NCI-H446 (cell line): Measurements from ENCODE around the gene ZKSCAN3.
"Not testable (repeated sequence)": the region's sequence is repeated elsewhere in the genome, so short reads cannot be mapped to it uniquely, and the experiment has no call there.

Source experiments
- DNase-seq, 2 experiments: peaks; one replicate each; lab custom pipeline; 2025; lab: John Stamatoyannopoulos, UW

Gene ZKSCAN3

DNA sequence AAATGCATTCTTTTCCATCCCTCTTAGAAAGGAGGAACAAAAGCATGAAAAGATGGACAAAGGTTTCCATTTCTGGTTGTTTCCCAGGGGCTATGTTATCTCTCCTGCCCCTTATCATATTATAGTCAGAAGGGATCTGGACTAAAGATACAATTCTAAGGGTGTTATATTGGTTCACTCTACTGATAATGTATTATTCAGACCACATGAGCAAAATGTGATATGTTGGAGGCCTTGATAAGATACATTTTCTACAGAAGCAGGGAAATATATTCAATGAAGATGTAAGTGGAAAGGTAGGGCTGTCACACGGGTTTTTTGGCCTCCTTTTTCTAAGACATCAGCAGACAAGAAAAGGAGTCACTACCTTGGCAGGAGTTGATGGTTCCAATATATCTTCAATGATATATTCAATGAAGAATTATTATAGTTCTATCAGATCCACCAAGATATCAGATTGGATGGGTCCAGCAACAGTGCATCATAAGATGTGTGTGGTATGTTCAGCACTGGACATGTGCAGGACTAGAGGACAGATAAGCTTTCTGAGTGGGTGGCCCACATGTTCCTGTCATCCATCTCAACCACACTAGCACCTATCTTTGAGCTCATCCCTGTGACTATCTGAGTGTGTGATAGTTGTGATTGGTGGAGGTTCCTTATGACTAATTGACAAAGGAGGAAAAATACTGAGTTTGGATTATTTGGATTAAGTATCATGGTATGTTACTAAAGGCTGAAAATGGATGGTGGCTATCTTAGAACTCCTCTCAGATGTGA, 5.7 kb upstream of the ZKSCAN3 start:
- no peak for DNase-seq

DNA sequence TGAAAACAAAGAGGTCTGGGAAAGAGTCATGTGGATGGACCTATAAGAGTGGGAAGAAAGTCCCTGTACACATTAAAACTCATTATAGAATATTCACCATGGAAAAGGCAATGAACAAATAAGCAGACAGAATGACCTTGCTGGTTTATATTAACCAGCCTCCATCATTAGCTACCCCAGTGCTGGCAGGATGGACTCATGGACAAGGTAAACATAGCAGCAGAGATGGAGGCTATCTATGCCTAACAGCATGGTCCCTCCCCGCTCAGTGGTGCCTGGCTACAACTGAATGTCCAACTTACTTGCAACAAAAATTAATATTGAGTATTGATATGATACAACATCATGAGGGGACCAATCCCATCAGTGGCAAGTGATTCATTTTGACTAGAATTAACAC, 4.5 kb upstream of the ZKSCAN3 start:
- no peak for DNase-seq

DNA sequence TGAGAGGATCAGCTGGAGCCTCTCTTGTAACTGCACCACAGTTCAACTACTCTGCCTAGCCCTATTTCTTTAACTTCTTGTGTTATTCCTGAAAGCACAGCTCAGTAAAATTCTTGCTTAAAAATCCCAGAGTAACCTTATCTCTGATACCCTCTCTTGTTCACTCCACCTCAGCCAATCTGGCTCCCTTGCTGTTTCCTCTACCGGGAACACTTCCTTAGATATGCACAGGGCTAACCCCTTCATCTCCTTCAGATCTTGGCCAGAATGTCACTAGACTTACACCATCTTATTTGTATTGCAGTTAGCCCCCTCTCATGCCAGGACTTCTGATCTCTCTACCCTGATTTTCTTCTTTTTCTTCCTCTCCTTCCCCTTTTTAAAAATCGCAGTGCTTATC, 2.6 kb upstream of the ZKSCAN3 start:
- no peak for DNase-seq

DNA sequence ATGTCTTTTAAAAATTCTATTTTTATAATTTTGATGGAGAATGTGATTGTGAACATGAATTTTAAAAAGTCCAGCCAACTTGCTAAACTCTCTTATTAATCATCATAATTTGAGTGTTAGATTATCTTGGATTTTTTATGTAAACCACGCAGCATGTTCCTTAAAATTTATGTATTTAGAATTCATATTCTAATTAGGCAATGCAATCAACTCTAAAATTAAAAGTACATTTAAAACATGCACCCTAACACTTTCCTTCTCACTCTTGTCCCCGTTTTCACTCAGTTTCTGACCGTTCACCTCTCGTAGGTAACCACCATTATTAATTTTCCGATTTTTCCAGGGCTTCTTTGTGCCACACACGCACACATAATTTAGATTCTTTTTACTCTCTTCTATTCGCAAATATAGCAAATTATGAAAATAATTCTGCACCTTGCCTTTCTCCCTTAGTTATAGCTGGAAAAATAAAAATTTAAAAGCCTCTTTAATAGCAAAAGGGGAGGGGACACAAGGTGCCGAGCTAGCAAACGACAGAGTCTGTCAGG, 329 bp upstream of the ZKSCAN3 start:
- no peak for DNase-seq

DNA sequence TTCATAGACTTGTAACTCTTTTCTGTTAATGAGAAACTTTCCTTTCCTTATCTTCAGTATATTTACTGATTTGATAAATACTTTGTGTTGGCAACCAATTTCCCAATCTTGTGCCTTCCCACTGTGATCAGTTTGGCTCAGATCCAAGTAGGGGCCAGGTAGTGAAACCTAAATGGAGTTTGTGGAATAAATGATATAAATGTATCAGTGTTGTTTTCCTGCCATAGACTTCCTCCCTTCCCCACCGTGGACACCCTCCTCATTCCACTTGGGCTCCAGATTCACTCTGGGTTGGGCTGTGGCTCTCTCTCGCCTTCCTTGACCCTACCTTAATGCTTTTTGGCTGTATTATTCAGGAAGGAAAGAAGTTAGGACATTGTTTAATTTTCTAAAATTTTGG, 1.3 kb downstream of the ZKSCAN3 start:
- DNase-seq: no peak

DNA sequence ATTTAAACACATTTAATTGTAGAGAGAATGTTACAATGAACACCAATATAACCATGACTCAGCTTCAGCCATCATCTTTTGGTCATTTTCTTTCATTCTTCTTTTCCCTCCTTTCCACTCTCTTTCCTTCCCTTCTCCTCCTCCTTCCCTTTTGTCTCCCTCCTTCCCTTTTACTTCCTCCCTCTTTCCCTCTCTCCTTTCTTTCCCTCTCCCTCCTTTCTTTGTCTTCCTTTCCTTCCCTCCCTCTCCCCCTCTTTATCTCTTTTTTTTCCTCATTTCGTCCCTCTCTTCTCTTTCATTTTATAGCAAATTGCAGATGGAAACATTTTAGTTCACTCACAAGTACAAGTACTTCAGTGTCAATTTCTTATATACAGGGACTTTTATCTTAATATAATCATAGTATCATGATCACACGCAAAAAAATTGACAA, 1.8 kb downstream of the ZKSCAN3 start:
- DNase-seq: no peak

DNA sequence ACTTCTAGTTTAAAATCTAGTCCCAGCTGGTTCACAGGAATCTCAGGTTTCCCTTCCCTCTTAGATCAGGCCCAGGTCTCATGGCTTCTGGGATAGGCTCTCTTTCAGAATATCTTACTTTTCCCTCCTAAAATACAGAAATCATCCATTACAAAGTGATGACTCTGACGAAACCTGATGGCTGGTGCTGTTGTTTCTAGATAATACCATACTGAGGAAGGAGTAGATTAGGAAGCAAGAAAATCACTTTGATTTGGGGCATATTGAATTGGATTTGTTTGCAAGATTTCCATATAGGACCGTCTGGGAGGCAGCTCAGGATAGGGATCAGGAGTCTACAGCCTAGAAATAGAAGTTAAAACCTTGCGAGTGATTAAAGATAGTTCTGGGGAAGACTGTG, 3.6 kb downstream of the ZKSCAN3 start:
- no peak for DNase-seq

DNA sequence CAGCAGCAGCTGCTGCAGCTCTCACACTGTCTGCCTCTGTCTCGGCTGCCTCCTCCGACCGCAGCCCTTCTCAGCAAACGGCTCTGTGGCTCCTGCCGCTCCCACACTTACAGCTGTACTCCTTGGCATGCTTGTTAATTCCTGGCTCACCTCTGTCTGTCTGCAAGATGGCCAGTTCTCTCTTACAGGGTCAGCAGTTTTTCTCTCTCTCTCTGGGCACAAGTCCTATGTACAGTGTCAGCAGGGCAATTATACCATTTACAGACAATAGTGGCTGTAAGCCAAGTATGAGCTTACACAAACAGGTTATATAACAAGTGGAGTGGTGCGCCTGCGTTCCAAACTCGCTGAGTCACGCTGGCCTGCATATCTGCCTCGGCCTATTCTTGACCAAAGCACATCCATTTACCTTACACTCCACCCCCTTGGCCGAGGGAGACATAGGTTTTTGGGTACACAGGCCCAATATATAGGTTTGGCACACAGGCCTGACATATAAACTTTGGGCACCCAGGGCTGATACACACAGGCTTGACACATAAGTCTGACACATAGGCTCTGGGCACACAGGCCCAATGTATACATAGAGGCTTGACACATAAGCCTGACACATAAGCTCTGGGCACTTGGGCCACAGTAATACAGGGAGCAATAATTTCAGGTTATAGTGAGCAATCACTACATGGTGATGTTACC, 4.4 kb downstream of the ZKSCAN3 start:
- no peak for DNase-seq

DNA sequence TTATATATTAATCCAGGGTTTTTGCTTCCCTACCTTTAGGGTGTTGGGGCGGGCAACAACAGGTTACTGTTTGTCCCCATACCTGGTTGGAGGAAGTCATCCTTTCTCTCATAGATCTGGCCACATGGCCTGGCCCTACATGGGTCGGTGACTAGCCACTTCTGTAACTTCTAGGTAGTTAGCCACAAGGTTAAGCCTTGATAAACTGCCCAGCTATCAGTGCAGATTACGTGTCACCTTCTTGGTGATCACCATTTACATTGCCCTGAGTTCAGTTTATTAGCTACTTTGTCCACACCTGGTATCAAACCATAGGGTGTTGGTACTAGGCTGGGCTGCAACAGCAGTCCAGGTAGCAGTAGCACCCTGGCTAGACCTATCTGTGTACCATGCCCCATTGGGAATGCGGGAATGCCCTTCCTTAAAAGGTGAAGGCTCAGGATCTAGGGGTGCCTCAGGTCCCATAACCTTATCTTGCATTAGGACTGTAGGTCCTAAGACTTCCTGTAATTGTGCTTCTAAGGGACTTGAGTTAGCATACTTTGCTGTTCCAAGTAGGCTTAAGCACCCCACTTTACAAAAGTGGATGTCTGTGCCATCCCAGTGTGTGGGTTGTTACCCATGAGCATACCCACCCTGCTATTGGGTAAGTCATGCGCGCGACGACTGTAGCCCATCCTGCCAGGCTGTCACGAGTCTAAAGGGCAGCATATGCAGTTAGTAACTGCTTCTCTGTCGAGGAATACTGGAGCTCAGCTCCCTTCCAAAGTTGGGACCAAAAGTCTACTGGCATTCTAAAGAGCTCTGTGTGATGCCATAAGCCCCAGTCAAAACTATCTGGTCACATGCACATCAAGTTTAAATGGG, 5.2 kb downstream of the ZKSCAN3 start:
- no peak for DNase-seq

DNA sequence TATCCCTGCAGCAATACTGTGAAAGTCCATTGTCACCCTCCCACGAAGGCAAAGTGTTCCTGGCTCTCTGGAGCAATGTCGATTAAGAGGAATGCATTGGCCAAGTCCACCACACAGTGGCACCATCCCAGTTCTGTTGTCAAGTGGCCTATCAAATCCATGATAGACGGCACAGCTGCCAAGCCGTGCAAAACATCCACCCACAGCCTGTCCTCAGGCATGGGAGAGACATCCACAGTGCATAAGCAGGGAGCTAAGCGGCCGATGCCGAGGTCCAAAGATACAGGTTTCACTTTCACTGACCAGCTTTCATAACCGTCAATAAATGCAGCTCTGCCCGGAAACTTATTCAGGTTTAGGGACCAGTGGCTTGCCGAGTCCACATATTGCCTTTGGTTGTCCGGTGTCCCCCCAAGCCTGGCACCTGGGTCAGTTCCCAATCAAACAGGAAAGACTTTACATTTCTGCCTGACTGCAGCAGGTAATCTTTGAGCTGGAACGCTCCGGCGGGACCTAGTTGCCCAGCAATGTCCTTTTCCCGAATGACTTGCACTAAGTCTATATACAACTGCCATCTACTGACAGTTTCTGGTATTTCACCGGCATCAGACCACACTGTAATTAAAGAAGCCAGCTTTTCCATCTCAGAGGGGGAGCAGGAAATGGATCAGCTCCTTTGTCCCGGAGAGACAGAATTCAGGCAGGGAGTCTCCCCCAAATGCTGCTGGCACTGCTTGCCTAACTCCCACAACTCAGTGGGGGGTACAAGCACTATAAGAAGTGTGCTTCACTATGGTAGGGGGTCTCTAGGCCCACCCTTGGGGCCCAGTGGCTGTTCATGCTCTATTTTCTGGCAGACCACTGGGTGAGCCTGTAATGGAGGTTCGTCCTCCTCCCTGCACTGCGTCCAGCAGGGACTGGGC, 6.3 kb downstream of the ZKSCAN3 start:
- peak; percentile 64 to 85 for DNase-seq

DNA sequence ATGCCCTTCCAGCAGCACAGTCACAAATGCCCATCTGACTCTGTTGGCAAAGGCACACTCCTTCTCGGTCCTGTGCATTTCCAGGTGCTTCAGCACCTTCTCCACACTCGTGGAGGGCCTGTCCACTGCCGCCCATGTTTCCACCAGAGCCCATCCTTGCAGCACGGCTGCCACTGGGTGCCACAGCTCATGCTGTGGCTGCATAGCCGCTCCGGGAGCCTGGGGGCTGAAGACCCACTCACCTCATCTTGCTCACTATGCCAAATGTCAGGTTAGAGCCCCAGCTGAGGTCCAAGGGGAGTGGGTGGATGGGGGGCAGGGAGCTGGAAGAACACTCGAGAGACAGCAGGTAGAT, 6.9 kb downstream of the ZKSCAN3 start:
- DNase-seq: no peak

DNA sequence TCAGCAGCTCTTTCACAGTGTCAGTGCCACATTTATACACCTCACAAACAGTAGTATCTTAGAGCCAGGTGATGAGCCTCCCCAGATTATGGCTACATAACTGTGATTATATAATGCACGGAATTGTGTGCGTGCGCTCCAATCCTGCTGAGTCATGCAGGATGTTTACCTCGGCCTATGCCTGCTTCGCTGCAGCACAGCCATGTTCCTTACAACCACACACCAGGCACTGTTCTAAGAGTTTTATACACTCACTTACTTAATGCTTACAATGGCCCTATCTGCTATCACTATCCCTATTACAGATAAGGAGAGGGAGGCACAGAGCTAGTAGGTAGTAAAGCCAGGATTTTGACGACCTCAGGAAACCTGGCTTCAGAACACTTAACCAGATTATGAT, 7.3 kb downstream of the ZKSCAN3 start:
- no peak for DNase-seq

DNA sequence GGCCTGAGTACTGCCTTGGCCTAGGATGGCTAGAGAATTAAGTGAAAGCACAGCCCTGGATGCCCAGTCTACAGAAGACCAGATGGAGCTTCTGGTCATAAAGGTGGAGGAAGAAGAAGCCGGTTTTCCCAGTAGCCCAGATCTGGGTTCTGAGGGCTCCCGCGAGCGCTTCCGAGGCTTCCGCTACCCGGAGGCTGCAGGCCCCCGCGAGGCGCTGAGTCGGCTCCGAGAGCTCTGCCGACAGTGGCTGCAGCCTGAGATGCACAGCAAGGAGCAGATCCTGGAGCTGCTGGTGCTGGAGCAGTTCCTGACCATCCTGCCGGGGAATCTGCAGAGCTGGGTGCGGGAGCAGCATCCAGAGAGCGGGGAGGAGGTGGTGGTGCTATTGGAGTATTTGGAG, 9.8 kb downstream of the ZKSCAN3 start:
- not testable (repeated sequence) for DNase-seq

DNA sequence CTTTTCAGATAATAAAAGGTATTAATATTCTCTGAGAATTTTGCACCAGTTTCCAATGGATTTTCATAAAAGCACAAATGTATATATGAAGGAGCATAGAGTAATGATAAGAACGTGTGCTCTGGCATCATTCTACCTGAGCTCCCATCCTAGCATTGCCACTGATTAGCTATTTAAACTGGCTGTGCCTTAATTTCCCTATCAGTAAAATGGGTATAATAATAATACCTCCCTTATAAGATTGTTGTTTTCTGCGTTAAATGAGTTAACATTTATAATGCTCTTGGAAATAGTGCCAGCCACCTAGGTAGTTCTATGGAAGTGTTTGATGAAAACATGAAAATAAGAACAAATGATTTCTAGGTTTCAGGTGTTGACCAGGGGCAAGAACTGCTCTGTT, 11.2 kb downstream of the ZKSCAN3 start:
- no peak for DNase-seq

DNA sequence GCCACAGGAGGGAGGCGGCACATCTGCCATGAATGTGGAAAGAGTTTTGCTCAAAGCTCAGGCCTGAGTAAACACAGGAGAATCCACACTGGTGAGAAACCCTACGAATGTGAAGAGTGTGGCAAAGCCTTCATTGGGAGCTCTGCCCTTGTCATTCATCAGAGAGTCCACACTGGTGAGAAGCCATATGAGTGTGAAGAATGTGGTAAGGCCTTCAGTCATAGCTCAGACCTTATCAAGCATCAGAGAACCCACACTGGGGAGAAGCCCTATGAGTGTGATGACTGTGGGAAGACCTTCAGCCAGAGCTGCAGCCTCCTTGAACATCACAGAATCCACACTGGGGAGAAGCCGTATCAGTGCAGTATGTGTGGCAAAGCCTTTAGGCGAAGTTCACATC, 15.8 kb downstream of the ZKSCAN3 start:
- not testable (repeated sequence) for DNase-seq

DNA sequence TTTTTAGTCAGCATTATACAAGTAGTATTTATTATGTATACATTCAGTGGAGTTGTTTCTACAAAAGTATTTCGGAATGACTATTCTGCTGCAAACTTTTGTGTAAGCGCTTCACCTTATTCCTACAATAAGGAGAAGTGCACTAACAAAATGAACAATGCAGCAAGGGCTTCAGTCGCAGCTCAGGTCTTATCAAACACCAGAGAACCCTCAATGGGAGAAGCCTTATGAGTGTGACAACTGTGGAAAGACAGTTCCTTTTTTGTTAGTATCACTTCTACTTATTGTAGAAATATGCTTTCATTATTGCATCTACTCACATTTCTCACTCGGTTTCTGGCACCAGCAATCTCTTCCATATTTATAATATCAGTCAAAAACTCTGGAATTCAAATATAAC, 18.8 kb downstream of the ZKSCAN3 start:
- no peak for DNase-seq

DNA sequence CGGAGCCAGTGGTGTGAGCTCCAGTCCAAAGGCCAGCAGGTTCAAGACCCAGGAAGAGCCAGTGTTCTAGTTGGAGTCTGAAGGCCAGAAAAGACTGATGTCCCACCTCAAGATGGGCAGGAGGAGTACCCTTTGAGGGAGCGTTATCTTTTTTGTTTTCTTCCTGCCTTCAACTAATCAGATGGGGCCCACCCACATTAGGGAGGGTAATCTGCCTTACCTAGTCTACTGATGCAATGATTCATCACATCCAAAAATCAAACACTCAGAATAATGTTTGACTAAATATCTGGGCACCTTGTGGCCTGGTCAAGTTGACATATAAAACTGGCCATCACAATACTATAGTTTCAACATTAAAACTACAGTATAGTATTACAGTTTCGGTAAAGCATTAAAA, 19.7 kb downstream of the ZKSCAN3 start:
- DNase-seq: no peak

DNA sequence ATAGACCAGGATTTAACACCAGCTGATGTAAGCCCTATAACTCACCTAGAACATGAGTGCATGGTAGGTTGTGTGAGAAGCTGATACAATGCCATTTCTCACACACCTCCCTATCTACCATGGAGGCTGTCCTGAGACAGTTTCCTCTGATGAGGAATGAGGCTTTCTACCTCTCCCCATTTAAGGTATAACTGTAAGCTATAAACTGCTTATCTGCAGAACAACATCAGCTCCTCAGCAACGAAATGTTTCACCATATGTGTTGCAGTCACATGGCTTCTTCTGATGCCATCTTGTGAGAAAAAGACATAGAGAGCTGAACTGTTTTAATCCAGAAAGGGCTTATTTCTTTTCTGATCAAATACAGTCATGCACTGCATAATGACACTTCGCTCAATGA, 20.7 kb downstream of the ZKSCAN3 start:
- no peak for DNase-seq

DNA sequence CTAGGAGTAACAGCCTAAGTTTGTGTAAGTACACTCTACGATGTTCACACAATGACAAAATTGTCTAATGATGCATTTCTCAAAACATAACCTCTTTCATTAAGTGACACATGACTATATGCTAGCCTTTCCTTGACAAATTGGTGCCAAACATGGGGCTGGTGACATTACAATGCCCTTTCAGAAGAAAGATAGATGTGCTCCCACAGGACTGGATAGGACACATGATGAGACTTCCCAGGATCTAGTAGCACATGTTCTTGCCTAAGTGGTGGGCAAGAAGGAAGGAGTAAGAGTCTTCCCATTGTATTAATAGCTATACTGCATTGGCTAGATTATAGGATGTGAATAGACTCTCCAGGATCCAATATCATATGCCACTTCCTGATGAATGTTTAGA, 21.5 kb downstream of the ZKSCAN3 start:
- DNase-seq: no peak

DNA sequence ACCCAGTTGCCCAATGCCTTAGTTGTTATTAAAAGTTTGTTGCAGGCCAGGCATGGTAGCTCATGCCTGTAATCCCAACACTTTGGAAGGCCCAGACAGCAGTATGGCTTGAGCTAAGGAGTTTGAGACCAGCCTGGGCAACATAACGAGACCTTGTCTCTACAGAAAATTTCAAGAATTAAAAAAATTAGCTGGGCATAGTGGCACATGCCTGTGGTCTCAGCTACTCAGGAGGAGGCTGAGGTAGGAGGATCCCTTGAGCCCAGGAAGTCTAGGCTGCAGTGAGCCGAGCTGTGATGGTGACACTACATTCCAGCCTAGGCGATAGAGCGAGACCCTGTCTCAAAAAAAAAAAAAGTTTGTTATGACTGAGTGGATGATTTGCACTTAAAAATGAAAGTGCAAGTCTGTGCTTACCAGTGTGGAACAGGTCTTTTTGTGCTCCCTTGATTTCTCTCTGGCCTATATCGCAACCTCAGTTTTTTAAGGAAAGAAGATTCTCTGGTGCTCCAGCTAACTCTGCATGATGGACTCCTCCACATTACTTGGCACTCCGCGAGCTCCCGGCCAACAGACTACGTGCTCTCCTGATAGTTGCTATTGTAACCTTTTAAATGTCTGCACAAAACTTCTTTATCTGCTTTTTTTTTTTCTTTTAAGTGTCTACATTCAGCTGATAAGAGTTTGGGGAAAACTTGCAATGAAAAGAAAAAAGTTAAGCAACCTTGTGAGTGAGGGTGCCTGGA, 22.1 kb downstream of the ZKSCAN3 start:
- DNase-seq: no peak

DNA sequence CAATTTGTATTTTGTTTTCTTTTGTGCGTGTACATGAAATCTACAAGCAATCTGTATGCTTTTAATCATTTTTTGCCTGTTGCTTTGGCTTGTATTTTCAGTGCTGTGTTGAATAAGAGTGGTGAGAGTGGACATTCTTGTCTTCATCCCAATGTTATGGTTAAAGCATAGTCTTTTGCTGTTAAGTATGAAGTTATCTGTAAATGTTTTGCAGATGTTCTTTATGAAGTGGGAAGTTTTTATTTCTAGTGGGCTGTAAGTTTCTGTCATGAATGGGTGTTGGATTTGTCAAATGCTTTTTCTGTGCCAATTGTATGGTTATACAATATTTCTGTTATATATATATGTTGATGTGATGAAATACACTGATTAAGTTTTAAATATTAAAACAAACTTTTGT, 24.2 kb downstream of the ZKSCAN3 start:
- DNase-seq: no peak
